ENCODE results near the gene ENTPD6. TPM values are rescaled to one million over a fixed set of nuclear protein-coding genes. Genes with fewer than 3 reads are reported as not detected.

The ENTPD6 gene
- total RNA-seq, 2 donors from 2014 or later: 77.1 to 93.6 TPM

- Mint-ChIP-seq H3K4me1 (peaks cover 4% of the 10 kb centered on the region), H3K4me3 (peak overlapping the region; percentile 34), H3K27ac (no peak overlapping the region), H3K27me3 (ENCODE audit: insufficient read depth) (peaks cover 55% of the 10 kb centered on the region), H3K36me3 (ENCODE audit: low read depth) (no peaks in the 10 kb centered on the region), H3K9me3 (no peaks in the 10 kb centered on the region)
- peak; percentile 64 for DNase-seq
- H3K27ac ChIP-seq (ENCODE audit: low read depth, low read length): no peak overlapping the region
- H3K36me3 ChIP-seq (ENCODE audit: control insufficient read depth, insufficient read depth, low read length): no peaks in the 10 kb centered on the region
- no peaks in the 10 kb centered on the region for H3K9me3 ChIP-seq (ENCODE audit: control insufficient read depth, low read length)
- H3K4me1 ChIP-seq (ENCODE audit: control insufficient read depth, insufficient read depth, low read length): no peaks in the 10 kb centered on the region
- WGBS, 2 experiments (ENCODE audit: insufficient coverage in 1 of 2, insufficient read length in 1 of 2): 46 to 63% methylated on average over 10 to 61 of the region's 61 CpGs
- peaks cover 64% of the 10 kb centered on the region for H3K27me3 ChIP-seq (ENCODE audit: control insufficient read depth, insufficient read depth, low read length, poor library complexity, severe bottlenecking)
- no peak overlapping the region for H3K9ac ChIP-seq (ENCODE audit: extremely low read depth, low read length, poor library complexity, severe bottlenecking)
- TF ChIP-seq, protein P1, sequence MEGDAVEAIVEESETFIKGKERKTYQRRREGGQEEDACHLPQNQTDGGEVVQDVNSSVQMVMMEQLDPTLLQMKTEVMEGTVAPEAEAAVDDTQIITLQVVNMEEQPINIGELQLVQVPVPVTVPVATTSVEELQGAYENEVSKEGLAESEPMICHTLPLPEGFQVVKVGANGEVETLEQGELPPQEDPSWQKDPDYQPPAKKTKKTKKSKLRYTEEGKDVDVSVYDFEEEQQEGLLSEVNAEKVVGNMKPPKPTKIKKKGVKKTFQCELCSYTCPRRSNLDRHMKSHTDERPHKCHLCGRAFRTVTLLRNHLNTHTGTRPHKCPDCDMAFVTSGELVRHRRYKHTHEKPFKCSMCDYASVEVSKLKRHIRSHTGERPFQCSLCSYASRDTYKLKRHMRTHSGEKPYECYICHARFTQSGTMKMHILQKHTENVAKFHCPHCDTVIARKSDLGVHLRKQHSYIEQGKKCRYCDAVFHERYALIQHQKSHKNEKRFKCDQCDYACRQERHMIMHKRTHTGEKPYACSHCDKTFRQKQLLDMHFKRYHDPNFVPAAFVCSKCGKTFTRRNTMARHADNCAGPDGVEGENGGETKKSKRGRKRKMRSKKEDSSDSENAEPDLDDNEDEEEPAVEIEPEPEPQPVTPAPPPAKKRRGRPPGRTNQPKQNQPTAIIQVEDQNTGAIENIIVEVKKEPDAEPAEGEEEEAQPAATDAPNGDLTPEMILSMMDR (conservative IDR thresholded peaks at IDR 0.05): no peak
- no peak overlapping the region for H3K4me3 ChIP-seq (ENCODE audit: low read length)
Measured at GRCh38 chr20:25148181-25148981, 47.1 kb upstream of the ENTPD6 start.

GRCh38 chr20:25148982-25149846, 46.3 kb upstream of the ENTPD6 start:
- Histone ChIP-seq H3K36me3 (ENCODE audit: control insufficient read depth, insufficient read depth, low read length) (no peaks in the 10 kb centered on the region), H3K4me1 (ENCODE audit: control insufficient read depth, insufficient read depth, low read length) (no peaks in the 10 kb centered on the region), H3K9me3 (ENCODE audit: control insufficient read depth, low read length) (no peaks in the 10 kb centered on the region), H3K27ac (ENCODE audit: low read depth, low read length) (peak overlapping the region; percentile 84), H3K27me3 (ENCODE audit: control insufficient read depth, insufficient read depth, low read length, poor library complexity, severe bottlenecking) (peaks cover 62% of the 10 kb centered on the region), H3K9ac (ENCODE audit: extremely low read depth, low read length, poor library complexity, severe bottlenecking) (no peak overlapping the region), H3K4me3 (ENCODE audit: low read length) (no peak overlapping the region)
- H3K36me3 Mint-ChIP-seq (ENCODE audit: low read depth): no peaks in the 10 kb centered on the region
- 74 to 79% methylated on average over 13 to 16 of the region's 17 CpGs for WGBS, 2 experiments (ENCODE audit: insufficient coverage in 1 of 2, insufficient read length in 1 of 2)
- H3K27ac Mint-ChIP-seq: no peak overlapping the region
- H3K4me3 Mint-ChIP-seq: peak overlapping the region; percentile 34
- TF ChIP-seq, protein P1 (conservative IDR thresholded peaks at IDR 0.05): no peak
- peaks cover 4% of the 10 kb centered on the region for H3K4me1 Mint-ChIP-seq
- no peaks in the 10 kb centered on the region for H3K9me3 Mint-ChIP-seq
- peaks cover 55% of the 10 kb centered on the region for H3K27me3 Mint-ChIP-seq (ENCODE audit: insufficient read depth)
- DNase-seq: no peak

DNA sequence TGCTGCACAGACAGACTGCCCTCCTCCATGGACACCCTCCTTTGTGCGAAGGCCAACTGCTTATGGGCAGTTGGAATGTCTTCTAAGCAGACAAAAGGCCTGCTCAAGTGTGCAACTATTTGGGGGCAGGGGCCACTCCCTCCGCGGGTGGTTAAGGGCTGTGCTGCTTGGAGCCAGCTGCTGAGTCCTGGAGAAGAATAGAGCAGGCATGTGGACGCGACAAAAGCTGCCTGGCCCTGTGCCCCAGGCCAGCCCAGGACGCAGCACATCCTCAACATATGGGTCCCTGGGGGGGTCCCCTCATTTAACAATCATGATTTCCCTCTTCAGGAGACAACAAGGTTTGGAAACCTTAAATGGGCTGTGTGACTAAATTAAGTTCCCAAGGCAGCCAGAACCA, 45.5 kb upstream of the ENTPD6 start:
- Mint-ChIP-seq H3K27ac (no peak overlapping the region), H3K36me3 (ENCODE audit: low read depth) (no peaks in the 10 kb centered on the region), H3K27me3 (ENCODE audit: insufficient read depth) (peaks cover 52% of the 10 kb centered on the region), H3K9me3 (no peaks in the 10 kb centered on the region), H3K4me1 (peaks cover 4% of the 10 kb centered on the region), H3K4me3 (no peak overlapping the region)
- H3K9me3 ChIP-seq (ENCODE audit: control insufficient read depth, low read length): no peaks in the 10 kb centered on the region
- H3K4me1 ChIP-seq (ENCODE audit: control insufficient read depth, insufficient read depth, low read length): no peaks in the 10 kb centered on the region
- H3K9ac ChIP-seq (ENCODE audit: extremely low read depth, low read length, poor library complexity, severe bottlenecking): no peak overlapping the region
- peak overlapping the region; percentile 84 for H3K27ac ChIP-seq (ENCODE audit: low read depth, low read length)
- H3K4me3 ChIP-seq (ENCODE audit: low read length): no peak overlapping the region
- TF ChIP-seq, protein P1 (conservative IDR thresholded peaks at IDR 0.05): no peak
- peaks cover 55% of the 10 kb centered on the region for H3K27me3 ChIP-seq (ENCODE audit: control insufficient read depth, insufficient read depth, low read length, poor library complexity, severe bottlenecking)
- 85% methylated on average over 6 of the region's 6 CpGs; no CpG with 5 or more reads in 1 of the 2 experiments for WGBS, 2 experiments (ENCODE audit: insufficient coverage in 1 of 2, insufficient read length in 1 of 2)
- DNase-seq: no peak
- no peaks in the 10 kb centered on the region for H3K36me3 ChIP-seq (ENCODE audit: control insufficient read depth, insufficient read depth, low read length)

All from endodermal cell (in vitro differentiated cells).